Transverse colon (tissue), 4 donors: Measurements from ENCODE around the gene ATP6V1C2. TPM values are rescaled to one million over a fixed set of nuclear protein-coding genes. Genes with fewer than 3 reads are reported as not detected.
"Not testable (repeated sequence)": the region's sequence is repeated elsewhere in the genome, so short reads cannot be mapped to it uniquely, and the experiment has no call there.

Experiments
- DNase-seq: peaks from one replicate; pipeline ENCODE4 v3.0.0-alpha.2; 2019
- H3K27ac ChIP-seq, 4 donors: fragments of 200-600 bp; sonication (generic); 2 replicates each; pipeline ENCODE4 v1.5.1; 2016 to 2018; ENCODE audit warnings: inconsistent platforms in 4 of 4
- H3K27me3 ChIP-seq: fragments of 200-600 bp; sonication (generic); 2 replicates; pipeline ENCODE4 v1.5.1; 2017; ENCODE audit warnings: inconsistent platforms
- H3K36me3 ChIP-seq, 4 donors: fragments of 200-600 bp; sonication (generic); 2 replicates each; pipeline ENCODE4 v1.5.1; 2017 to 2019; ENCODE audit warnings: inconsistent platforms in 4 of 4
- H3K4me1 ChIP-seq, 4 donors: fragments of 200-600 bp; sonication (generic); 2 replicates each; pipeline ENCODE4 v1.5.1; 2017 to 2020; ENCODE audit warnings: inconsistent platforms in 4 of 4
- H3K4me3 ChIP-seq, 4 donors: fragments of 200-600 bp; sonication (generic); 1 replicate in 1 of 4; 2 replicates in 3 of 4; pipeline versions ENCODE4 v1.5.1 to v1.6.1; 2017 to 2019; ENCODE audit warnings: inconsistent platforms in 4 of 4
- H3K9me3 ChIP-seq, 2 donors: fragments of 200-600 bp; sonication (generic); 2 replicates each; pipeline ENCODE4 v1.5.1; 2017 to 2019; ENCODE audit warnings: inconsistent platforms in 2 of 2
- EP300 ChIP-seq: sonication (generic); formaldehyde crosslinking; IDR thresholded peaks from one replicate; pipeline ENCODE4 v1.6.1; 2017; ENCODE audit warnings: antibody characterized with exemption, low read depth
- POLR2A ChIP-seq: fragments of 450-650 bp; IDR thresholded peaks from one replicate; pipeline ENCODE4 v1.6.1; 2016; ENCODE audit warnings: antibody characterized with exemption, mild to moderate bottlenecking, moderate library complexity
- POLR2AphosphoS5 ChIP-seq, 3 donors: sonication (generic); formaldehyde crosslinking; IDR thresholded peaks; one replicate each; pipeline ENCODE4 v1.6.1; 2016; ENCODE audit warnings: antibody characterized with exemption in 3 of 3
- WGBS, 2 donors: methylation state at CpG; one replicate each; pipeline ENCODE4 v1.1.5; 2018; ENCODE audit warnings: low coverage in 1 of 2; 5-methylcytosine and 5-hydroxymethylcytosine counted together
- in situ Hi-C, 4 donors: fragments of 200-750 bp; cut with MboI; loops; one replicate each; pipeline versions ENCODE4 v1.15.0 to v1.15.1; 2017; ENCODE audit warnings: low sequenced_read_pairs in 3 of 4, low pct_ligation_motif_present in 1 of 4, low pct_unique_long_range_greater_than_20kb in 1 of 4
- intact Hi-C: fragments of 100-400 bp; cut with DNase I; formaldehyde crosslinking; loops from one replicate; pipeline ENCODE4 v1.15.1; 2023; ENCODE audit warnings: low total_unique reads
- total RNA-seq, 4 donors: library from RNA; depleted of rRNA; stranded (reverse); fragments of >200 nt; gene quantifications; one replicate each; pipeline ENCODE4 v1.1.0, GENCODE V29; 2016
- TF ChIP-seq, protein P1 (sequence below), 5 experiments: fragments of 200-600 bp in 3 of 5; fragments of 450-650 bp in 2 of 5; sonication (generic) in 3 of 5; IDR thresholded peaks; 1 replicate in 2 of 5; 2 replicates in 3 of 5; pipeline ENCODE4 v1.5.1; 2016 to 2017; ENCODE audit warnings: antibody characterized with exemption in 5 of 5, inconsistent platforms in 3 of 5, mild to moderate bottlenecking in 2 of 5, moderate library complexity in 1 of 5

ATP6V1C2 gene
- total RNA-seq, 4 donors from 2014 or later, result 0.48 to 43.0 (median 1.2) TPM

DNA sequence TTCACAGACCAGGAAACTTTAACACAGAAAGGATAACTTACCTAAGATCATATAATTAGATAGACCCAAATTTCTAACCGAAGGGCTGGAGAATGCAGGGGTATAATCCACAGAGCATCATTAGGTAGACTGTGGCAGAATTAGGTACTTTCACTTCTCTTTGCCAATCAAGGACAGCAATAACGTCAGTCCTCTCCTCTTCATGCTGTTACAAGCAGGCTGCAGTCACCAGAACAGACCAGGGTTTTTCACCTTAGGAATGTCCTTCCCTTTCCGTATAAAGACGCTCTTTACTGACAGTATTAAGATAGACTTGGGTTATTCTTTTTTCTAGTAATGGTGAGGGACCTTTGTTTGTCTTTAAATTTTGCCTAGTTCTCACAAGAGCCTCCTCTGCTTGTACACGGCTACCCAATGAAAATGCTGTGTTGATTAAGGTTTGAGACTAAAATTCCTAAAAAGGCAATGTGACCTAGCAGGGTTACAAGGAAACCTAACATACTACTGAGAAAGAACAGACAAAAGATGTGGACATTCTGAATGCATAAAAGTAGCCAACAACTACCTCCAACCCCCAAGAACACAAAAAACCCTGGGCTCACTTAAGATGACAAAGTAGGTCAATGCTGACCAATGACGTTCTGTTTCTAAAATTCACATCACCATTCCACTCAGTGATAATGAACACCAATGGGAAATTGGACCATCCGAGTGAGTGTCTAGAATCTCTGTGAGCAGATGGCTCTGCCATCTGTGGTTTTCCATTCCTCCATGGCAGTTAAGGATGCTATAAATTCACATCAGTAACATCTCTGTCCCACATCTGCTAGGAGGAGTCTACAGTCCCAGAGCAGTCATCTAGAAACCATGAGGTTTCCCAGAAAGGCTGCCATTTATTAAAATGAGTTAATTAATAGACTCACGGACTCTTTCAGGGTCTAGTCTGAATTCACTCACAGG lies 89.1 kb downstream of the ATP6V1C2 start:
- no peaks in the 10 kb centered on the region for H3K9me3 ChIP-seq
- H3K4me1 ChIP-seq, result peaks cover 16 to 33% (median 25%) of the 10 kb centered on the region in 4 donors
- intact Hi-C loops, result no loop called here
- in situ Hi-C loops, result no loop called here
- H3K4me3 ChIP-seq, result peak overlapping the region in 2 of 4 donors; percentile 85 to 98
- 48 to 50% methylated on average over 6 to 8 of the region's 8 CpGs for WGBS, 2 donors
- TF ChIP-seq POLR2A (peak; percentile 8), EP300 (no peak), POLR2AphosphoS5 (IDR thresholded peaks at IDR 0.05) (peak in 2 of 3 donors; percentile 6 to 38)
- H3K27ac ChIP-seq, result peak overlapping the region; percentile 86 to 97 (median 96)
- H3K27me3 ChIP-seq, result no peaks in the 10 kb centered on the region
- no peaks in the 10 kb centered on the region for H3K36me3 ChIP-seq
- no peak for DNase-seq

DNA sequence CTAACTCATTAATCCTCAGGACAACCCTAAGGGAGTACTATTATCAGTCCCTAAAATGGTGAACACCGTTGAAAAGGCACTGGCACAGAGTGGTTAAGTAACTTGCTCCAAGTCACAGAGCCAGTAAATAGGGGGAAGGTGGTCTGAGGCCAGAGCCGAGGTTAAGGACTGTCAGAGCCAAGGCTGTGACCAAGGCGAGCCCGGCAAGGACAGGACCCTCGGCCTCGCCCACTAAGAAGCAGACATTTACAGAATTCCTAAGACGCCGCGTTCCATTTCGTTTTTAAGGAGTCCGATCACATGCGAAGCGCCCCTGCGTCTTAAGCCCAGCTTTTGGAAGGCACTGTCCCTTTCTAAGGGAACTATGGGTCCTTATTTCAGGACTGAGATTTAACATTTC lies 90.1 kb downstream of the ATP6V1C2 start:
- Histone ChIP-seq H3K4me1 (peaks cover 16 to 33% (median 25%) of the 10 kb centered on the region in 4 donors), H3K27ac (peak overlapping the region; percentile 86 to 97 (median 96)), H3K4me3 (peak overlapping the region; percentile 67 to 98 (median 91)), H3K9me3 (no peaks in the 10 kb centered on the region), H3K36me3 (no peaks in the 10 kb centered on the region), H3K27me3 (no peaks in the 10 kb centered on the region)
- intact Hi-C loops (no loop called here), in situ Hi-C loops (no loop called here)
- 6% methylated on average over 14 of the region's 14 CpGs; no CpG with 5 or more reads in 1 of the 2 donors for WGBS, 2 donors
- TF ChIP-seq POLR2AphosphoS5 (IDR thresholded peaks at IDR 0.05) (no peak), EP300 (no peak), POLR2A (no peak)
- TF ChIP-seq, protein P1, sequence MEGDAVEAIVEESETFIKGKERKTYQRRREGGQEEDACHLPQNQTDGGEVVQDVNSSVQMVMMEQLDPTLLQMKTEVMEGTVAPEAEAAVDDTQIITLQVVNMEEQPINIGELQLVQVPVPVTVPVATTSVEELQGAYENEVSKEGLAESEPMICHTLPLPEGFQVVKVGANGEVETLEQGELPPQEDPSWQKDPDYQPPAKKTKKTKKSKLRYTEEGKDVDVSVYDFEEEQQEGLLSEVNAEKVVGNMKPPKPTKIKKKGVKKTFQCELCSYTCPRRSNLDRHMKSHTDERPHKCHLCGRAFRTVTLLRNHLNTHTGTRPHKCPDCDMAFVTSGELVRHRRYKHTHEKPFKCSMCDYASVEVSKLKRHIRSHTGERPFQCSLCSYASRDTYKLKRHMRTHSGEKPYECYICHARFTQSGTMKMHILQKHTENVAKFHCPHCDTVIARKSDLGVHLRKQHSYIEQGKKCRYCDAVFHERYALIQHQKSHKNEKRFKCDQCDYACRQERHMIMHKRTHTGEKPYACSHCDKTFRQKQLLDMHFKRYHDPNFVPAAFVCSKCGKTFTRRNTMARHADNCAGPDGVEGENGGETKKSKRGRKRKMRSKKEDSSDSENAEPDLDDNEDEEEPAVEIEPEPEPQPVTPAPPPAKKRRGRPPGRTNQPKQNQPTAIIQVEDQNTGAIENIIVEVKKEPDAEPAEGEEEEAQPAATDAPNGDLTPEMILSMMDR (IDR thresholded peaks at IDR 0.05), result no peak
- no peak for DNase-seq

DNA sequence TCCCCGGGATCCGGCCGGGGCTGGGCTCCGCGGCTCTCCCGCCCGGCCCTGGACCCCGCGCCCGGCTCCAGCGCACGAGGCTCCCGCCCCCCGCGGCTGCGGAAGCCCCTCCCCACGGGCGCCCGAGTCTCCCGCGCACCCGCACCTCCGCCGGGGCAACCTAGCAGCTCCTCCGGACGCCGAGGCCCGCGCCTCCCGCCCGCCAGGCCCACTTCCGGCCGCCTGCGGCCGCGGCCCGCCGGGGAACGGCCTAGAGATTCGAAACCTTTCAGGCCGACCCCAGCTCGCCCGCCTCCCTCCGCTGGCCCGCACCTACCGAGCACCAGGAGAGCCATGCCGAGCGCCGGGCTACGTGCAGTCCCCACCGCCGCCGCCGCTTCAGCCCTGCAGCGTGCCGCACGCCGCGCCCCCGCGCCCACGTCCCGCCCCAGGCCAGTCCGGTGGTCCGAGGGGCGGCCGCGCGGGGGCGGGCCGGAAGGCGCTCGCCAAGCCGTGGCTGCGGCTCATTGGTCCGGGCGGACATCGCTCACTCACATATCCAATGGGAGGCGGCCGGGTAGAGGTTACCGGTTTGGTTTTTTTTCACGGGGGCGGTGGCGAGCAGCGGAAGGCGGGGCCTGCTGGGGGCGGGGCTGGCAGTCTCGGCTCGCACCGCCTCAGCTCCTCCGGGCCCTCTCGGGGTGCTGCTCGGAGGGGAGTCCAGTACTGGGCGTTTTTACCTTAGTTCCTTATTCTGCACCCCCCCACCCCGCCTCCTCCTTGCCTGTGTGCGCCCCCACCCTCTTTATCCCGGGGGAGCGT lies 91.1 kb downstream of the ATP6V1C2 start, which contains the start of gene PDIA6:
TSS of gene PDIA6 (minus strand) at position 424 of the 801 bp plus-strand sequence. CDS start at position 335, 89 bp downstream.
- TF ChIP-seq EP300 (no peak), POLR2AphosphoS5 (IDR thresholded peaks at IDR 0.05) (peak; percentile 76 to 84 (median 83)), POLR2A (peak; percentile 58)
- TF ChIP-seq, protein P1 (IDR thresholded peaks at IDR 0.05), result peak in 2 of 5 experiments; percentile 13 to 25
- Histone ChIP-seq H3K9me3 (no peaks in the 10 kb centered on the region), H3K36me3 (no peaks in the 10 kb centered on the region), H3K27ac (peak within 1 kb of the TSS; percentile 86 to 97 (median 96)), H3K4me3 (peak within 1 kb of the TSS; percentile 67 to 98 (median 91)), H3K27me3 (no peaks in the 10 kb centered on the region), H3K4me1 (peaks cover 16 to 33% (median 25%) of the 10 kb centered on the region in 4 donors)
- intact Hi-C loops, result no loop called here
- WGBS, 2 donors, result 1% methylated on average over 24 of the region's 98 CpGs; no CpG with 5 or more reads in 1 of the 2 donors
- in situ Hi-C loops, result no loop called here
- DNase-seq, result peak; percentile 98

DNA sequence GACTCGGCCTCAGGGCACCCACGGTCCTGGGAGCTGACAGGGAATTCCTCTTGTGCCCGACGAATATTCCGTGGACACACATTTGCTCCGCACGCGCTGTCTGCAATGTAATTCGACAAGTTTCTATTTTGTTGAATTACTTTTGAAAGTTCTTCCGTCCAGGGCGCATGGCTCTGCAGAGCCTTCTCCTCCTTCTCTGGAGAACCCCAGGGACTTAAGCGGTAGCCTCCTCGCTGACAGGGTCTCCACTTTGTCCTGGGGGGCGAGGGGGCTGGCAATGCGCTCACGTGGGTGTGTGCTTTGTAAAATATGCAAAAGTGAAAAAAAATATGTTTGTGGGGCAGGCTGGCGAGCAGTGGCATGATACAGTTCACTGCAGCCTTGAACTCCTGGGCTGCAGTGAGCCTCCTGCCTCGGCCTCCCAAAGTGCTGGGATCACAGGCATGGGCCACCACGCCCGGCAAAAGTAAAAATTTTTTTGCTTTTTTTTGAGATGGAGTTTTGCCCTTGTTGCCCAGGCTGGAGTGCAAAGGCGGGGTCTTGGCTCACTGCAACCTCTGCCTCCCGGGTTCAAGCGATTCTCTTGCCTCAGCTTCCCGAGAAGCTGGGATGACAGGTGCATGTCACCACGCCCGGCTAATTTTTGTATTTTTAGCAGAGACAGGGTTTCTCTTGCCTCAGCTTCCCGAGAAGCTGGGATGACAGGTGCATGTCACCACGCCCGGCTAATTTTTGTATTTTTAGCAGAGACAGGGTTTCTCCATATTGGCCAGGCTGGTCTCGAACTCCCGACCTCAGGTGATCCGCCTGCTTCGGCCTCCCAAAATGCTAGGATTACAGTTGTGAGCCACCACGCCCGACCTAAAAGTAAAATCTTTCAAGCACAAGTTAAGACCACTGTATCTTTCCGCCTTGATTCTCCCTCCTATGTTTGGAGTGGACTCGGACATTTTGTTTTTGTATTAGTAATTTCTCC lies 92.0 kb downstream of the ATP6V1C2 start:
- H3K27me3 ChIP-seq, DNase-seq, H3K36me3 ChIP-seq, in situ Hi-C loops, H3K9me3 ChIP-seq, intact Hi-C loops: not testable (repeated sequence)
- WGBS, 2 donors, result 48 to 55% methylated on average over 11 to 37 of the region's 37 CpGs
- peak overlapping the region; percentile 41 to 98 (median 91) for H3K4me3 ChIP-seq
- peaks cover 16 to 31% (median 22%) of the 10 kb centered on the region in 4 donors for H3K4me1 ChIP-seq
- peak overlapping the region; percentile 86 to 97 (median 96) for H3K27ac ChIP-seq
